ENCODE measurements around the gene SRGN.

SRGN gene

DNA sequence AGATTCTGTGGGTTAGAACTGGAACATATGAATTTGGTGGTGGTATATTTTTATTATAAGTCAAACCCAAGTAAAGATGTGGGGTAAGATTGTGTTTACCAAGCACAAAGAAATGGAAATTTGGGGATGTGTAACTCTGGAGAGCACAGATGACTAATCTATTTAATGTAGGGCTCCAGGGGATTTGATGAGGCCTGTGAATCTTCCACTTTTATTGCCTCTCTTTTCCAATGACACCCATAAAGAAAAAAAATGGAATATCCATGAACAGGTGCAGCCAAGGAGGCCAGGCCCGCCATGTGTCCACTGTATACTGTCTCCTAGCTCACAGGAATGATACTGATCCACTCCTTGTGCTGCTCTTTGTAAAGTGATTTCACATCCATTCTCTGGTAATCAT lies 2.8 kb downstream of the SRGN start:
- DNase-seq (ENCODE audit: low read depth) = no peak

DNA sequence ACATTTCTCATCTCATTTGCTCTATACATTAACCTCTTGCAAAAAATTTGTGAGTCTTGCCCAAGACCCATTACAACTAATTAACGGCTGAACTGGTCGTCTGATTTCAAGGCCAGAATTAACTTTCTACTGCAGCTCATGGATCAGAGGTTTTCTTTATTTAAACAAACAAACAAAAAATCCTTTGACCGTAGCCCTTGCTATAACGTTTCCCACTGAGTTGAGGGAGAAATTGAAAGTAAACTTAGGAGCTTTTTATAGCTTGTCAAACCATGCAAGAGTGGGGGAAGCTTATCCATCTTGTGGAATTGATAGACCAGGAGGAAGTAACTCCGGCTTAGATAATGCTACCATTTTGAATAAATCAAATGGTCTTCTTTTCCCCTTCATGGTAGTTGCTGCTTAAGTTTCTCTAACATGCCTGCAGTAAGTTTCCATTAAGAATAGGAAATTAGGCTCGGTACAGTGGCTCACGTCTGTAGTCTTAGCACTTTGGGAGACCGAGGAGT lies 3.3 kb downstream of the SRGN start:
- no peak for DNase-seq (ENCODE audit: low read depth)

DNA sequence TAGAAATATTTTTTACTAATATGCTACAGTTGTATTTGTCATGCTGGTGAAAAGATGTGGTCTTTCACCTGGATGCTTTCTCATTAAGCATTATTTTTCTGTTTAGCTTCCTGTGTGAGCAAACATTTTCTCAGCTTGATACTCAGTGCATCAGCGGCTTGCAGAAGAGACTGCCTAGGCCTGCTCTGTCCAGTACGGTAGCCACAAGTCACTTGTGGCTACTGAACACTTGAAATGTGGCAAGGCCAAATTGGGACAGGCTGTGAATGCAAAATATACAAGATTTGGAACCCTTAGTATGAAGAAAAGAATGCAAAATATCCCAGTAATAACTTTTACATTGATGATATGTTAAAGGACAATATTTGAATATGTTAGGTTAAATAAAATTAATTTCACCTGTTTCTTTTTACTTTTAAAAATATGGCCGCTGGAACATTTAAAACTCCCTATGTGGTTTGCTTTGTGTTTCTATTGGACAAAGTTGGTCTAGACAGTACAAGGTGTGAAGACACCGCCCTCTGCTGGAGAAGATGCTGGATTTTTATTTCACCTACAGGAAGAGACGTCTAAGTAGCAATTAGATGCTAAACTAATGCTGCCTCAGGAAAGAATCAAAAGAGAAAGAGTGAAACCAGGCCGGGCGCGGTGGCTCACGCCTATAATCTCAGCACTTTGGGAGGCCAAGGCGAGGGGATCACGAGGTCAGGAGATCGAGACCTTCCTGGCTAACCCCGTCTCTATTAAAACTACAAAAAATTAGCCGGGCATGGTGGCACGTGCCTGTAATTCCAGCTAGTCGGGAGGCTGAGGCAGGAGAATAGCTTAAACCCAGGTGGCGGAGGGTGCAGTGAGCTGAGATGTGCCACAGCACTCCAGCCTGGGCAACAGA lies 5.3 kb downstream of the SRGN start:
- DNase-seq (ENCODE audit: low read depth) = peak; percentile 86

DNA sequence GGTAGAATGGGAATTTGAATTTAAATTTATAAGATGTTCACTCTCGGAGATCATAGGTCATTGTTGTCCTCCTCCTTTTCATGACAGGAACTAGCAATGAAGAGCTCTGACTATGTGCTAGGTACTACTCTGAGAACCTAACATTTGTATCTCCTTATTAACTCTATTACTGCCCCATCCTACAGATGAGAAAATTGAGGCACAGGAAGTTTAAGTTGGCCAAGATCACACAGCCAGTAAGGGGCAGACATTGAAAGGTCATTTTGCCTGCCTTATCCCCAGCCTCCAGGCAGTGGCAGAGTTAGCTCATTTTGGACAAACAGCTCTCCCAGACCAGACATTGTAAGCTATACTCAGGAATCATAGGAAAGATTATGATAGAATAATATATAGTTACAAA lies 6.0 kb downstream of the SRGN start:
- DNase-seq (ENCODE audit: low read depth) = peak; percentile 55

DNA sequence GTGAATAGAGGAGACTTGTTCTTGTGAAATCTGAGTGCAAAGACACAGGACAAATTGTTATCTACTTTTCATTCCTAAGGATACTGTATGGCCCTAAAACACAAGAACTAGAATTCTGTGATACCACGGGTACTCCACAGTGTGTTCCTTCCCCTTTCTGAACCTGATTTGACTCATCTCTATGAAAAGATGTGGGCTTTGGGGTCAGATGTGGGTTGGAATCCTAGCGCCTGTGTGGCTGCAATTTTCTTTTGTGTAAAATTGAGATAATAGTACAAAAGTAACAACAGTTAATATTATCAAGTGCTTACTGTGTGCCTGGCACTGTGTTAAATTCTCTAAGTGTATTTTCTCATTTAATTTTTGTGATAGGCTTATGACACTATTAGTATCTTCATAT lies 8.1 kb downstream of the SRGN start:
- peak; percentile 29 for DNase-seq (ENCODE audit: low read depth)

DNA sequence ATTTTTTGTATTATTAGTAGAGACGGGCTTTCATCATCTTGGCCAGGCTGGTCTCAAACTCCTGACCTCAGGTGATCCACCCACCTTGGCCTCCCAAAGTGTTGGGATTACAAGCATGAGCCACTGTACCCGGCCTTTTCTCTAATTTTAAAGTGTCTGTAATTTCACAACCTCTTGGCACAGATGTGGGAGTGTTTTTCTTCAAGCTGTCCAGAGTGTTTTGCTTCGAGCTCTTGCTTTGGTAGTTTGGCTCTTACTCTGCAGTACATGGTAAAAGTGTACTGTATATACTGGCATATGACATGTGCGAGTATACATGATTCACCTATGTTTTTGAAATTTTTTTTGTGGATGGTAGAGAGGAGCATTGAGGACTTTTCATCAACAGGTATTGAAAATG lies 9.8 kb downstream of the SRGN start:
- DNase-seq (ENCODE audit: low read depth) = peak; percentile 55

DNA sequence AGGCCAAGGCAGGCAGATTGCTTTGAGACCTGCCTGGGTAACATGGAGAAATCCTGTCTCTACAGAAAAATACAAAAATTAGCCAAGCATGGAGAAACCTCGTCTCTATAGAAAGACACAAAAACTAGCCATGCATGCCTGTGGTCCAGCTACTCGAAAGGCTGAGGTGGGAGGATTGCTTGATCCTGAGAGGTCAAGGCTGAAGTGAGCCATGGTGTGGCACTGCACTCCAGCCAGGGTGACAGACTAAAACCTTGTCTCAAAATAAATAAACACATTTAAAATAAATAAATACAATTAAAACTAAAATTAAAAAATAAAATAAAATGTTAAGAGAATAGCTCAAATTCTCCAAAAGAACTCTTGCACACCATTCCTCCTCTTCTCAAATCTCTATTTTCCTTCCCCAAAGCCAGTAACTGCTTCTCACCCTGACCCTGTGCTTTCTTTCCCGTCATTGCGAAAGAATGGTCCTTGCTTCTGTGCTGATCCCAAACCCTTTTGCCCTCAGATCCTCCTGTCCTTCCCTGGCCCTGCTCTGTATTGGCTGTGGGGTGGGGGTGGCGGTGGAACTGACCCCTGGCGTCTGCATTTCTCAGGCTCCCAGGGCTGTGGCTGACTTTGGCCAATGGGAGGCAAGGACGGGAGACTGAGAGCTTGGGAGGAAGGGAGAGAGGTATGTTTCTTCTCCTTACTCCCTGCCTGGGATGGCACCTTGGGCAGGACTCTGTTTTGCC lies 12.4 kb downstream of the SRGN start:
- no peak for DNase-seq (ENCODE audit: low read depth)

DNA sequence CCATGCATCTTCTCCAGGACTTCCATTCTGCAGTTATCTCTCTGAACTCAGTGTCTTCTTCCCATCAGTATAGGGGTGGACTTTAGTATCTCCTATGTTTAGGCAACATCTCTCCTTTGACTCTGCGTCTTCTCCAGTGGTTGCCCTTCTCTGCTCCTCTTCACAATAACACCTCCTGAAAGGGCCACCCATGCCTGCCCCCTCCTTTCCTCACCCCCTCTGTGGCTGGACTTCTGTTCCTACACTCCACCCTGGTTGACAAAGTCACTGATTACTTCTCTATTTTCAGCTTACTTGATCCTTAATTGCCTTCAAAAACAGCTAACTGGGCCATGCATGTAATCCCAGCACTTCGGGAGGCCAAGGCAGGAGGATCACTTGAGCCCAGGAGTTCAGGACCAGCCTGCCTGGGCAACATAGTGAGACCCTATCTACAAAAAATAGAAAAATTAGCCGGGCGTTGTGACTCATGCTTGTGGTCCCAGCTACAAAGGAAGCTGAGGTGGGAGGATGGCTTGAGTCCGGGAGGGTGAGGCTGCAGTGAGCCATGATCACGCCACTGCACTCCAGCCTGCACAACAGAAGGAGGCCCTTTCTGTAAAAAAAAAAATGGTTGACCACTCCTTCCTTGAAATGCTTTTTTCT lies 13.7 kb downstream of the SRGN start:
- DNase-seq (ENCODE audit: low read depth) = peak; percentile 84

DNA sequence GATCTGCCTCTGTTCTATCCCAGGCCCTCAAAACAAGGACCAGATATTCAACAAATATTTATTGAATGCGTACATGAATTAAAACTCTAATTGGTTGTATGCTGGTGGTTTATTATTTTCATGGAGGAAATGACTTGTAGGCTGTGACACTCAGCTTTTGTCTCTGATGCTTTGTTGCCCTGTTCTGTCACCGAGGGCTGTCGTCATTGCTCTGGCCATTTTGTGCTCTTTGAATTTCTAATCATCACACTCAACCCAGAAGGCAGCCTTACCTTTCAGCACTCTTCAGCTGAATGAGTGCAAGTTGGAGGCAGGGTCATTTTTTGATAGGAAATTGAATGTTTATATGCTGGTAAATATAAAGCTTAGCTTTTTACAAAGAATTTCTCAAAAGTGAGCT lies 14.5 kb downstream of the SRGN start:
- DNase-seq (ENCODE audit: low read depth) = no peak

DNA sequence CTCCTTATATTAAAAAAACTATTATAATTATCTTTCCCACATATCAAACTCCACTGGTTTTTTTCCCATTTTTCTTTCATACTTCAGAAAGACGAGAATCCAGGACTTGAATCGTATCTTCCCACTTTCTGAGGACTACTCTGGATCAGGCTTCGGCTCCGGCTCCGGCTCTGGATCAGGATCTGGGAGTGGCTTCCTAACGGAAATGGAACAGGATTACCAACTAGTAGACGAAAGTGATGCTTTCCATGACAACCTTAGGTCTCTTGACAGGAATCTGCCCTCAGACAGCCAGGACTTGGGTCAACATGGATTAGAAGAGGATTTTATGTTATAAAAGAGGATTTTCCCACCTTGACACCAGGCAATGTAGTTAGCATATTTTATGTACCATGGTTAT lies 15.9 kb downstream of the SRGN start:
- DNase-seq (ENCODE audit: low read depth) = no peak

DNA sequence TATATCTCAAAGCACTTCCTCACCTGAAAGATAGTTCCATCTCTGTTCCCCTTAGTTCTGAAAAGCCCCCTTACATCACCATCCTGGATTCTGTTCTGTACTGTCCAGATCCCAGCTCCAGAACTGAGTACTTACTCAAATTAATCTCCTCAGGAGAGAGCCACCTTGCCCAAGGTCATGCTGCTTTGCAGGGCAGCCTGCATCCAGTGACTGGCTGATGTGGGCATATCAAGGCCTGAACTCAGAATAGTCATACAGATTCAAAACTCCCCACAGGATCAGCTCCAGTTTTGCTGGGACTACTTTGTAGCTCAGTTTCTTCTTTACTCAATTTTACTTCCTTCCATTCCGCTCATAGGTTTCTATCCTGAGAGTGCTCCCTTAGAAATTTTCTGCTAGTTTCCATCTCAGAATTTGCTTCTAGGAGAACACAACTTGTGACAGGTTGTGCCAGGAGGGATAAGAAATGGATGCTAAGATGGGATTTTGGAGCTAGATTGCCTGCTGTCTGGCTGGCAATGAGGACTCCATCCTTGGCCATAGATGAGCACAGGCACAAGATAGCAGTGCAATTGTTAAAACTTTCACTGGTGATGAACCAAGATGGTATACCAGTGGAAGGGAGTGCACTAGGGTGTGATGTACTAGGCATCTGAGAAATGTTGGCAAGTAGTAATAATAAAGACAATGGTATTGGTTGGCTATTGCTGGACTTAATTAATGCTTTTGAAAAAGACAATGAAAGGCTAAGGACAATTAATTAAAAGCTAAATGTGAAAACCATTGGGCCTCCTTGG lies 17.3 kb downstream of the SRGN start:
- no peak for DNase-seq (ENCODE audit: low read depth)

DNA sequence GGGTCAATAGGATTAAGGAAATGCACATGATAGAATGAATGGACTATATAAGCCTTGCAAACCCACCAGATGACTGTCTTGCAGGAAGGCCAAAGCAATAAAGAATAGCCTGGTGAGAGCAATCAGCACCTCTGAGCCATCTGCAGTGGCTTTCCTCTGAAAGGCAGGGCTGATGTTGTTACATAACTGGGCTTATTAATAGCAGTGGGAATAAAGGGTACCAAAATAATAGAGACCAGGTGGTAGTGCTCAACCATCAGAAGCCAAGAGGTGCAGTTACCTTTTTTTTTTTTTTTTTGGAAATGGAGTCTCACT lies 19.2 kb downstream of the SRGN start:
- DNase-seq (ENCODE audit: low read depth) = no peak

DNA sequence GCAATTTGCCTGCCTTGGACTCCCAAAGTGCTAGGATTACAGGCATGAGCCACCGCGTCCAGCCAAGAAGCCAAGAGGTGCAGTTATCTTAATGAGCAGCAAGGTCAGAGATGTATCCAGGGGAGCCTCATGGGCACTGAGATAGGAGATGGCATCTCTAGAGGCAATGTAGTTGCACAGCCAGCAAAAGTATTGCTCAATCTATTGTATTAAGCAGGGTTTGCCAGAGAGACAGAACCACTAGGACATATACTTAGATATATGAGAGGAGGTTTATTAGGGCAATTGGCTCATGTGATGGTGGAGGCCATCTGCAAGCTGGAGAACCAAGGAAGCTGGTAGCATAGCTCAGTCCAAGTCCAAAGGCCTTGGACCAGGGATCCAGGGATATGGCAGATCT lies 19.8 kb downstream of the SRGN start:
- no peak for DNase-seq (ENCODE audit: low read depth)

DNA sequence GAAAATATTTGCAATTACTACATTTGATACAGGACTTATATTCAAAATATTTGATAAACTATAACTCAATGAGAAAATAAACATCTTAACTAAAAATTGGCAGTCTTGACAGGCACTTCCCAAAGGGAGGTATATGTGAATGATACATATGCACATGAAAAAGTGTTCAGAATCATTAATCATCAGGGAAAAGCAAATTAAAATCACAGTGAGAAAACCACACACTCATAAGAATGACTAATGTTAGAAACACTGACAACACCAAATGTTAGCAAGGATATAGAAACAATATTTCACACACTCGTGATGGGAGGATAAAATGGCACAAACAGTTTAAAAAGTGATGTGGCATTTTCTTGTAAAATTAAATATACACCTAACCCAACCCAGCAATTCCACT lies 32.0 kb downstream of the SRGN start:
- DNase-seq (ENCODE audit: low read depth) = no peak

DNA sequence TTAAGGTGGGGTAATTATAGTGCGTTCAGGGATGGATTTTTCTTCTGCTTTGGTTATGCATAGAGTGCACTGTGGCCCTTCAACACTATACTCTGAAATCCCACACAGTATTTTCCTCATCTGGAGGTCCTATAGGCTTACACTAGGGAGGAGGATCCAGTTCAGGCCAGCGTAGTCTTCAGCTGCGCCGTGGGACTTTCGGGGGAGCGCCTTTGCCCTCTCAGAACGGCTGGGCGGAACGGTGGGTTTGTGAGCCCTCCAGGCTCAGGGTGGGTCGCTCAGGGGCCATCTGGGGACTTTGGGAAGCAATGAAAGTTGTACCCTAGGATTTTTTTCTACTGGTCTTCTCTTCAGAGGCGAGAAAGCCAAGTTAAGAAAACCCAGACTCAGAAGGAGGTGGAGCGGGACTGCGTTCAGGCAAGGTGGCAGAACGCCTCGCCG lies 35.4 kb downstream of the SRGN start:
- DNase-seq (ENCODE audit: low read depth) = peak; percentile 80

DNA sequence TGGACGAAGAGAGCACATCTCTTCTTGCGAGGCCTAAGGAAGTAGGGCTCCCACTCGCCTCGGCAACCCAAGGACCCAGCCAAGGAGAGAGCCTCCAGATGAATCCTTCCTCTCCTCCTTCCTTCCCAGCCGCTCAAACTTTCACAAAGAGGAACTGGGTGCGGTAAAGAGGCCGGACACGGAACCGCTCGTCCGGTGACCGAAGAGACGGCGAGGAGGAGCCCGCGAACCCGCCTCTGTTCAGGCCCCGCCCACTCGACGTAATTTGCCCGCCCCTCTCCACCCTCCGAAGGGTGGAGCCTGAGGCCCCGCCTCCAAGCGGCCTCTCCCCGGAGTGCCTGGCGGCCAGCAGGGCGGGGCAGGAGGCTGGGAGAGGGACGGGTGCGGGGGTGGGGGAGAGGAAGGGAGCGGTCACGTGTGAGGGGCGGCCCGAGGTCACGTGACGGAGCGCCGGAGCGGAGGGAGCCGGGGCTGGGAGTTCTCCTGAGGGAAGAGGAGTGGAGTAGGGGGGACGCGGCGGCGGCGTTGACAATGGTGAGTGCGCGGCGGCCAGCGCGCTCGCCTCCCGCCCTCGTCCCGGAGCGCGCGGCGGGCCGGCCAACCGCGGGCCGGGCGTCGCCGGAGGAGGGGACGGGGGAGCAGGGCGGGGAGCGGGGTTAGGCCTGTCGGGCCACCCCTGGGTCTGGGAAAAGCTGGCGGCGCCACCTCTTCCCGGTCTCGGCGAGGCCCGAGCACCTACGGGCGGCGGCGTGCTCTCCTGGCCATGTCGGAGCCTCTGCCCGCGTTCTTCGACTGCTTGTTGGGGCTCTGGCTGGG lies 36.1 kb downstream of the SRGN start, which contains the start of gene VPS26A:
VPS26A (plus strand) TSS at position 432 of the 816 bp plus-strand sequence; CDS start at position 532, 100 bp downstream.
- peak; percentile 95 for DNase-seq (ENCODE audit: low read depth)

DNA sequence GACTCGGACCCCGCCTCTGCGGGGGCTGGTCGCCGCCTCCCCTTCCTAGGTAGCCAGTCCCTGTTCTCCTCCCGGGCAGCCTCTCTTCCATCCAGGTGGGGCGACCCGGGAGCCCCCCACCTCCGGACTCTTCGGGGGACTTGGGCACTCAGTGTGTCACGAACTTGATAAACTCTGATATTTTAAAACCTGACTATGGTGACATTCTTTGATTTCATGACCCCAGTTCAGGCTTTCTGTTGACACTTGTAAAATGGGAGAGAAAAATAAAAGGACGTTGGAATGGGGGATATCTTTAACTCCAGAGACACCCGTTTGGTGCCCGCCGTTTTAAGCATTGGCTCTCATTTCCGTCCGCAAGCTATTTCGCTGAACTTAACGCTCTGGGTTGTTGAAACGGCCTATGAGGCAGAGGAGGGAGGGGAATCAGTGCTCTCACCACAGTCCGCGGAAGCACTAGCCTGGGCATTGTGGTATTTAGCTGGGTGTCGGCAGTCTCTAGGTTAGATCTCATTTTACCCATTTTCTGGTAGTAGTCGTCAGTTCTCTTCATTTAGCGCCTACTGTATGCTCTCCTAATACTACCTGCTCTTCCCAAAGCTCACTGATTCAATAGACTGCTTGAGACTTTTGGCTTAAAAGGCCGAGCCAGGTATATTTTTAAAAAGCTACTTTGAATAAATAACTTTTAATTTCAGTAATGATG lies 36.8 kb downstream of the SRGN start:
- DNase-seq (ENCODE audit: low read depth) = peak; percentile 61

DNA sequence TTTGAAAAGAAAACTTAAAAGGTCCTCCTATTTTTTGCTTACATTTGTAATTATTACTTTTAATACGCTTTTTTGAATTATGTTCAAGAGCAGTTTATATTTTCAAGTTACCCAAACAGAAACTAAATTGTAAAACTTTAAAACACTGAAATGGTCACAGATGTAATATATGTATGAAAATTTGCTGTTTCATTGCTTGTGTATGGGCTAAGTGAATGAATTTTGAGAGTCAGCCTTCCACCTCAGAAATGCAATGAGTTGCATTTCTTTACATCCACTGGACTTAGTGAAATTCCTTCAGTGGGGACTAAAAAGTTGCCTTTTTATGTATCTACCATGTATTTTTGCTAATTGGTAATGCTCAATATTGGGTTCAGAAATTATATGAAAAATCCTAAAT lies 37.7 kb downstream of the SRGN start:
- no peak for DNase-seq (ENCODE audit: low read depth)

DNA sequence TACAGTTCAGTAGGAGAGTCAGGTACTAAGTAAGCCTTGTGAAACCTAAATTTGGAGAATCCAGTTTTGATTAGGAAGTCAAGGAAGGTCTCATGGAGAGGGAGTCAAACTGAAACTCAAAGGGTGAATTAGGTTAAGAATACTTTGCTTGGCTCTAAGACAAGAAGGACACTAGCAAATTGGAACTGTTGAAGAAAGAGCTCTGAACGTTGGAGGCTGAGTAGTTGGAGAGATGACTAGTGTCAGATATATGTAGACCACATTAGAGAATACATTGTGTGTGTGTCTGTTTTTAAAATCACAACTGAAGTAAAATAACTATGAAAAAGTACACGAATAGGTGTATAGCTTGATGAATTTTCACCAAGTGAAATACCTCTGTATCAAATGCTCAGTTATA lies 42.3 kb downstream of the SRGN start:
- DNase-seq (ENCODE audit: low read depth) = peak; percentile 14

DNA sequence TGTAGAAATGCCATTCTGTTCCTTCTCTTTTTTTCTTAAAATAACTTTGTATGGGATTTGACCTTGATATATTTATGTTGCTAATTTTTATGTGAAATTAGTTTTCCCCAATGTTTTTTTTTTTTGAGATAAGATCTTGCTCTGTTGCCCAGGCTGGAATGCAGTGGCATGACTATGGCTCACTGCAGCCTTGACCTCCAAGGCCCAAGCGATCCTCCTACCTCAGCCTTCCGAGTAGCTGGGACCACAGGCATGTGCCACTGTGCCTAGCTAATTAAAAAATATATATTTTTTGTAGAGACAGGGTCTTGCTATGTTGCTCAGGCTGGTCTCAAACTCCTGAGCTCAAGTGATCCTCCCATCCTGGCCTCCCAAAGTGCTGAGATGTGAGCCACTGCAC lies 52.1 kb downstream of the SRGN start:
- DNase-seq (ENCODE audit: low read depth) = peak; percentile 12
